Urinary bladder (tissue), 4 donors: Measurements from ENCODE around the gene FHIT. TPM values are rescaled to one million over a fixed set of nuclear protein-coding genes. Genes with fewer than 3 reads are reported as not detected.
"Not testable (repeated sequence)": the region's sequence is repeated elsewhere in the genome, so short reads cannot be mapped to it uniquely, and the experiment has no call there.

Experiments used
- DNase-seq: peaks from one replicate; pipeline ENCODE4 v3.0.0-alpha.2; 2015; ENCODE audit errors: extremely low spot score
- H3K27ac ChIP-seq: one replicate; pipeline ENCODE4 v1.5.1; 2013; ENCODE audit warnings: low read depth, mild to moderate bottlenecking, moderate library complexity
- H3K36me3 ChIP-seq: one replicate; pipeline ENCODE4 v1.6.1; 2013; ENCODE audit warnings: mild to moderate bottlenecking, moderate library complexity; ENCODE audit not compliant: insufficient read depth
- H3K4me1 ChIP-seq: one replicate; pipeline ENCODE4 v1.6.1; 2013; ENCODE audit warnings: mild to moderate bottlenecking, moderate library complexity; ENCODE audit not compliant: insufficient read depth
- H3K4me3 ChIP-seq: one replicate; pipeline ENCODE4 v1.5.1; 2013; ENCODE audit warnings: low read depth, low read length
- WGBS: extraction: QIAGEN DNeasy Blood & Tissue Kit; methylation state at CpG from one replicate; pipeline ENCODE4 v1.1.7; 2013; 5-methylcytosine and 5-hydroxymethylcytosine counted together
- polyA plus RNA-seq: library from polyadenylated mRNA; stranded (reverse); fragments of 200-250 nt; gene quantifications from one replicate; pipeline ENCODE4 v1.2.3, GENCODE V29; 2013
- total RNA-seq: library from RNA; depleted of rRNA; stranded (reverse); fragments of >200 nt; gene quantifications from one replicate; pipeline ENCODE4 v1.2.3, GENCODE V29; 2014
- donor health status: healthy with polysubstance abuse.
- donor health status: healthy.

FHIT gene
- total and polyA plus RNA-seq, 2 donors: 4.5 to 7.4 TPM

DNA sequence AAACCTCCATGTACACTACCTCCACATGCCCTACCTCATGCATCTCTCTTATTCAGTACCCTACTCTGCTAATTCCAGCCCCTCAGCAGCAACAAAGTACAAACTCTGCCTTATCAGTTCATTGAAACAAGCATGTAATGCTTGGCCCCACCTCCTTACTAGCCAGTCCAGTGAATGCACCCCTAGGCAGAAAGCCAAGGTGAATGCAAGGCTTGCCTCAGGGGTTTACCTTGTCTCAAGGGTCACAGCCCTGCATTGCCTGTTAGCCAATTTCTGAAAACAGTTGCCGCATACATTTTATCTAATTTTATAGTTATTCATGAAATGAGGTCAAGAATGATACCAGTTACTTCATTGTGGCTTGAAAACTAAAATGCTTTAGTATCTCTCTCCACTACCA lies 576.4 kb downstream of the FHIT start:
- Histone ChIP-seq H3K27ac (no peak overlapping the region), H3K4me3 (no peak overlapping the region), H3K36me3 (no peaks in the 10 kb centered on the region), H3K4me1 (no peaks in the 10 kb centered on the region)
- DNase-seq: no peak
- WGBS: 94% methylated on average over 1 of the region's 1 CpG

DNA sequence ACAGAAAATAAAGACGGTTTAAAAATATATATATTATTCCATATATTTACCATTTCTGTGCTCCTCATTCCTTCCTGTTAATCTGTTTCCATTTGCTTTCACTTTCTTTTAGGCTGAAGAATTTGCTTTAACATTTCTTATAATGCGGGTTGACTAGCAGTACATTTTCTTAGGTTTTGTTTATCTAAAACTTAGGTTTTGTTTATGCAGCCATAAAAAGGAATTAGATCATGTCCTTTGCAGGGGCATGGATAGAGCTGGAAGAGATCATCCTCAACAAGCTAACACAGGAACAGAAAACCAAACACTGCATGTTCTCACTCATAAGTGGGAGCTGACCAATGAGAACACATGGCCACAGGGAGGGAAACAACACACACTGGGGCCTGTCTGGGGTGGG lies 578.1 kb downstream of the FHIT start:
- Histone ChIP-seq H3K4me1 (no peaks in the 10 kb centered on the region), H3K4me3 (no peak overlapping the region), H3K36me3 (no peaks in the 10 kb centered on the region), H3K27ac (no peak overlapping the region)
- WGBS: 21% methylated on average over 2 of the region's 2 CpGs
- DNase-seq: no peak

GRCh38 chr3:60672337-60672736 lies 578.9 kb downstream of the FHIT start:
- H3K4me1 ChIP-seq, H3K4me3 ChIP-seq, H3K27ac ChIP-seq, H3K36me3 ChIP-seq, DNase-seq: not testable (repeated sequence)
- 86% methylated on average over 5 of the region's 5 CpGs for WGBS

GRCh38 chr3:60669636-60670035 lies 581.6 kb downstream of the FHIT start:
- Histone ChIP-seq H3K27ac (no peak overlapping the region), H3K4me1 (no peaks in the 10 kb centered on the region)
- WGBS: 90% methylated on average over 1 of the region's 1 CpG

GRCh38 chr3:60660026-60660425 lies 591.2 kb downstream of the FHIT start:
- Histone ChIP-seq H3K4me1 (no peaks in the 10 kb centered on the region), H3K27ac (no peak overlapping the region), H3K4me3 (no peak overlapping the region), H3K36me3 (no peaks in the 10 kb centered on the region)
- 85% methylated on average over 2 of the region's 2 CpGs for WGBS
- no peak for DNase-seq

More at GRCh38 chr3:60669636-60670035, 581.6 kb downstream of the FHIT start:
- no peak overlapping the region for H3K4me3 ChIP-seq
- no peak for DNase-seq
- H3K36me3 ChIP-seq: no peaks in the 10 kb centered on the region

- Histone ChIP-seq H3K36me3 (no peaks in the 10 kb centered on the region), H3K27ac (no peak overlapping the region), H3K4me1 (no peaks in the 10 kb centered on the region), H3K4me3 (no peak overlapping the region)
- 93% methylated on average over 1 of the region's 1 CpG for WGBS
- no peak for DNase-seq
These were observed 592.2 kb downstream of the FHIT start for GRCh38 chr3:60659098-60659497.

DNA sequence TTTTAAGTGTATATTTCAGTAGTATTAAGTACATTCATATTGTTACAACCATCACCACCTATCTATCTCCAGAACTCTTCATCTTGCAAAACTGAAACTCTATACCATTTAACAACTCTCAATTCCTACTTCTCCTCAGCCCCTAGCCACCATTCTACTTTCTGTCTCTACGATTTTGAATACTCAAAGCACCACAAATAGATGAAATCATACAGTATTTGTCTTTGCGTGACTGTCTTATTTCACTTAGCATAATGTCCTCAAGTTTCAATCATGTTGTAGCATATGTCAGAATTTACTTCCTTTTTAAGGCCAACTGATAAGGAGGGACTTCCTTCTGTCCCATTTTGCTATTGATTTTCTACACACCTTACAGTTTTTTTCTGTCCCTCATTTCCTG lies 593.3 kb downstream of the FHIT start:
- no peaks in the 10 kb centered on the region for H3K36me3 ChIP-seq
- no peak overlapping the region for H3K27ac ChIP-seq
- H3K4me1 ChIP-seq: no peaks in the 10 kb centered on the region
- 88% methylated on average over 2 of the region's 2 CpGs for WGBS
- DNase-seq: no peak
- H3K4me3 ChIP-seq: no peak overlapping the region

DNA sequence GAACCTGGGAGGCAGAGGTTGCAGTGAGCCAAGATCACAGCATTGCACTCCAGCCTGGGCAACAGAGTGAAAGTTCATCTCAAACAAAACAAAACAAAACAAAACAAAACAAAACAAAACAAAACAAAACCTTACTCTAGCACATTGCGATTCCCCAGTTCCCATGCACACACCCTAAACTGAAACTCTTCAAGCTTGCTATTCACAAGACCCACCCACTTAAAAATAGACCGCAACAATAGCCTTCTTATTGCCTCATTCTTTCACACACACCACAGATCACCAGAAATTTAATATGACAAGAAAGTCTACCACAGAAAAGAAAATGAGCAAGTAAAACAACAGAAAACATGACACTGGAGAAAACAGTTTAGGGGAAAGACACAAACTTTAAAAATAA lies 598.4 kb downstream of the FHIT start:
- H3K27ac ChIP-seq: no peak overlapping the region
- no peak overlapping the region for H3K4me3 ChIP-seq
- DNase-seq: no peak
- 92% methylated on average over 2 of the region's 2 CpGs for WGBS
- H3K36me3 ChIP-seq: no peaks in the 10 kb centered on the region
- no peaks in the 10 kb centered on the region for H3K4me1 ChIP-seq

GRCh38 chr3:60651799-60652198 lies 599.5 kb downstream of the FHIT start:
- no peak overlapping the region for H3K27ac ChIP-seq
- H3K36me3 ChIP-seq: no peaks in the 10 kb centered on the region
- H3K4me3 ChIP-seq: no peak overlapping the region
- no peaks in the 10 kb centered on the region for H3K4me1 ChIP-seq
- no peak for DNase-seq
- 62% methylated on average over 3 of the region's 3 CpGs for WGBS

DNA sequence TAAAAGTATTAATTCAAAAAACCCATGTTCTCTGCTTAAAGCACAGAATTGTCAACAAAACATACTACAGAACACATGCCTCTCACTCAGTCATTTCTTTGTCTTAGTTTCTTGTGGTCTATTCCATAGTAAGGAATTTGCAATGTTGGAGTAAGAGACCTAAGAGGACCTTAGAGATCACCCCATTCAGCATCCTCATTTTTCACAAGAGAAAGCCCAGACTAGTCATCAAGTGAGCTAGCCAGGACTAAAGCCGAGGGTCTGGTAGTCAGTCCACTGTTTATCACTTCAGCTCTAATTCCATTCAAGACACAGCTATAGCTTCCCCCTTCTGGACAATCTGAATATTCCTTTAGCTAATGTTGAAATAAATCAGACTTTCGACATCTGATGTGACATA lies 601.1 kb downstream of the FHIT start:
- Histone ChIP-seq H3K4me1 (no peaks in the 10 kb centered on the region), H3K27ac (no peak overlapping the region), H3K4me3 (no peak overlapping the region), H3K36me3 (no peaks in the 10 kb centered on the region)
- DNase-seq: no peak
- 89% methylated on average over 2 of the region's 2 CpGs for WGBS

DNA sequence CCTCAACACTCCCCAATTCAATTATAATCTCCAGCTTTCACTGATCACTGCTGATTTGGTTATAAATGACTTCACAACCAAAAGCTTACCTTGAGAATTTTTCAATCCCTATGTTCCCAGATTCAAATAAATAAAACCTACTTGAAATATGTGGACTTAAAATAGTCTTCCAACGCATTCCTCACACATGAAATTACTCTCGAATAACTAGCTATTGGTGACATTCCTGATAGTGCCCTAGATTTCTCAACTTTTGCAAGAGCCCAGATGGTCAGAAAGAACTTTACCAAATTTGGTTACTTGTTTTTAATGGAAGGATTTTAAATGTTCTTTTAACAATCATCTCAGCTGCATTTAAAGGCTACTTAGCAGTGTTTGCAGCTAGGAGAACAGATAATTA lies 605.5 kb downstream of the FHIT start:
- H3K4me3 ChIP-seq: no peak overlapping the region
- WGBS: 48% methylated on average over 2 of the region's 2 CpGs
- no peaks in the 10 kb centered on the region for H3K4me1 ChIP-seq
- no peak for DNase-seq
- no peak overlapping the region for H3K27ac ChIP-seq
- no peaks in the 10 kb centered on the region for H3K36me3 ChIP-seq

DNA sequence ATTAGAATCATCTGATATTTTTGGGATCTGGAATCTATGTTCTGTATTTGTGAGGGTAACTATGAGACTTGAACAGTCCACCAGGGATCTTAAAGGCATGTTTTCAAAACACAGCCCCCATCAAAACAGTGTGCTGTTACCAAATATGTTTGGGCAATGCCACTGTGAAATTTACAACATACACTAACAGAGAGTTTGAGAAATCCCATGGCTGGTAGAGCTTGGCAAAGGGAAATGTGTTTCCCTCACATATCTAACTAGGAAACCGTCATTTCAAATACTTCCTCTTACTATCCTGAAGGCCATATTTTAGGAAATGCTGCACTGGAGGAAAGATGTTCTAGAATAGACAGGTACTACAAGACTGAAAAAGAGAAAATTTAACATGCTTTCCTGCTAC lies 607.4 kb downstream of the FHIT start:
- no peak overlapping the region for H3K4me3 ChIP-seq
- no peak for DNase-seq
- WGBS: 80% methylated on average over 1 of the region's 1 CpG
- H3K27ac ChIP-seq: no peak overlapping the region
- H3K36me3 ChIP-seq: no peaks in the 10 kb centered on the region
- H3K4me1 ChIP-seq: no peaks in the 10 kb centered on the region

DNA sequence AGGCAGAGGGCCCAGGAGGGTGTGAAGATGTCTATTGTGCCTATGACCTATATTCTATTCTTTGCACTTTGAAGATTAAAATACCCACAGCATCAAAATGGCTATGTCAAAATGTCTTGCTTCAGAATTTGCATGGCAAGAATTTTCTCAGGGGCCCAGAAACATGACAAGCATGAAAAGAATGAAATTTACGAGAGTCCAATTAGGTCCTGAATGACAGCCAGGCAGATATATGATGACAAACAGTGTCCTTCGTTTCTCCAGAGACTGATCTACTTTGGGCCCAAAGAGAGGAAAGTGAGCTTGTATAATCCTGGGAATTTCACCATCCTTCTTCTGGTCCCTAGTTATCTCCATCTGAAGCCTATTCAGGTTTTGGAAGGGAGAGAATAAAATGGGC lies 609.9 kb downstream of the FHIT start:
- Histone ChIP-seq H3K4me3 (no peak overlapping the region), H3K27ac (no peak overlapping the region), H3K4me1 (no peaks in the 10 kb centered on the region), H3K36me3 (no peaks in the 10 kb centered on the region)
- no peak for DNase-seq
- WGBS: 64% methylated on average over 2 of the region's 2 CpGs

DNA sequence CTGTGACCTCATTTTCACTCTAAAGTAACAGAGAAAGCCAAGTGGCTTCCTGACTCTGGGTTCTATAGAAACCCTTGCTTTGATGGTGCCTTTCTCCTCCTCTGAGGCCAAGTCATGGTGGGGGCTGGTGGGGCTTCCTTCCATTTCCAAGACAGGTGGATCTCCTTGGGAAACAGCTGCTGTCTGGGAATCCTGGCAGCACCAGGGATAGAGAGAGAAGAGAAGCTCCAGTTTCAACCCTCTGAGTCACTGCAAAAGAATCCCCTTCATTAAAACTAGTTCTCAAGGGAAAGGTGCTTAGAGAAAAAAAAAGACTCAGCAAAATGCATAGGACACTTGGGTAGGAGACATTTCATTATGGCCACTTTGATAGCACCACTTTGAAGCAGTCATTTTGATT lies 614.4 kb downstream of the FHIT start:
- Histone ChIP-seq H3K36me3 (no peaks in the 10 kb centered on the region), H3K27ac (no peak overlapping the region), H3K4me1 (no peaks in the 10 kb centered on the region), H3K4me3 (no peak overlapping the region)
- DNase-seq: no peak

DNA sequence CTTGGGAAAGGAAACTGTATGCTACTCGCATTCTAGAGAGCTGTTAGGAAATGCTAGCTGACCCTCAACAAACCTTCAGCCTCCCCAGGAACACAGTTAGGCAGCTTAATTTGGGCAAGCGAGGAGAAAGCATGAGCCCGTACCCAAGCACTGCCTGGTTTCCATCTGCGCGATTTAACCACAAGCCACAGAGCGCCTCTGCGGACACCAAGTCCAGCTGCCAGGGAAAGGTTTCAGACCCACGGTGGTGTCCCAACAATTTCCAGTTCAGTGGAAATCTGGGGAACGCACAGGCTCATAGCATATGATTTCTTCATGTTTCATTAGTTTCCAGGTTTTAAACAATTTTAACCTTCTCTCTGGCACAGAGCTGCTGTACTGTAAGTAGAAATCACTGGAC lies 617.6 kb downstream of the FHIT start:
- DNase-seq: no peak
- no peaks in the 10 kb centered on the region for H3K4me1 ChIP-seq
- H3K4me3 ChIP-seq: no peak overlapping the region
- WGBS: 93% methylated on average over 9 of the region's 9 CpGs
- H3K36me3 ChIP-seq: no peaks in the 10 kb centered on the region
- H3K27ac ChIP-seq: no peak overlapping the region
